DND-41 (cell line): ENCODE results near the gene TPPP.

ENCODE experiments used
- EZH2 ChIP-seq: IDR thresholded peaks from 3 replicates; pipeline ENCODE4 v1.6.1; 2012; ENCODE audit warnings: borderline replicate concordance, low read depth, mild to moderate bottlenecking, moderate library complexity, low read length, inconsistent platforms; ENCODE audit not compliant: severe bottlenecking
- TF ChIP-seq, protein P1 (sequence below): IDR thresholded peaks from 2 replicates; pipeline ENCODE4 v1.5.1; 2012; ENCODE audit warnings: borderline replicate concordance, low read length, moderate library complexity, mild to moderate bottlenecking; ENCODE audit not compliant: poor library complexity, severe bottlenecking; ENCODE audit errors: extremely low read depth

DNA sequence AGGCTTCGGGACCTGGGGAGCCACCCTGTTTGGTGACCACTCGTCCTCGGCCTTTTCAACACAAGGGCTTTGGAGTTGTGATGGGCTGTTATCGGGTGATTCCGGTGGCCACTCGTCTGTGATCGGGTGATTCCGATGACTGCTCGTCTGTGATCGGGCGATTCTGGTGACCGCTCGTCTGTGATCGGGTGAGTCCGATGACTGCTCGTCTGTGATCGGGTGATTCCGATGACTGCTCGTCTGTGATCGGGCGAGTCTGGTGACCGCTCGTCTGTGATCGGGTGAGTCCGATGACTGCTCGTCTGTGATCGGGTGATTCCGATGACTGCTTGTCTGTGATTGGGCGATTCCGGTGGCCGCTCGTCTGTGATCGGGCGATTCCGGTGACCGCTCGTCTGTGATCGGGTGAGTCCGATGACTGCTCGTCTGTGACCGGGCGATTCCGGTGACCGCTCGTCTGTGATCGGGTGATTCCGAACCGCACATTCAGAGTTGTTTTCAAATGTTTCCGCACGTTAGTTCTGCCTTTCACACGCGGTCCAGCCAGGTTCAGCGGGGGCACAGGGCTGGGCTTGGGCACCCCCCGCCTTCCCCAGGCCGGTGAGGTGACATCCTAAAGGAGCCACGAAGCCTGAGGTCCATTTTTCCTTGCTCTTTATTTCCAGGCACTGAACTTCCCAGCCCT lies 30.3 kb downstream of the TPPP start:
- no peak for TF ChIP-seq EZH2
- TF ChIP-seq, protein P1, sequence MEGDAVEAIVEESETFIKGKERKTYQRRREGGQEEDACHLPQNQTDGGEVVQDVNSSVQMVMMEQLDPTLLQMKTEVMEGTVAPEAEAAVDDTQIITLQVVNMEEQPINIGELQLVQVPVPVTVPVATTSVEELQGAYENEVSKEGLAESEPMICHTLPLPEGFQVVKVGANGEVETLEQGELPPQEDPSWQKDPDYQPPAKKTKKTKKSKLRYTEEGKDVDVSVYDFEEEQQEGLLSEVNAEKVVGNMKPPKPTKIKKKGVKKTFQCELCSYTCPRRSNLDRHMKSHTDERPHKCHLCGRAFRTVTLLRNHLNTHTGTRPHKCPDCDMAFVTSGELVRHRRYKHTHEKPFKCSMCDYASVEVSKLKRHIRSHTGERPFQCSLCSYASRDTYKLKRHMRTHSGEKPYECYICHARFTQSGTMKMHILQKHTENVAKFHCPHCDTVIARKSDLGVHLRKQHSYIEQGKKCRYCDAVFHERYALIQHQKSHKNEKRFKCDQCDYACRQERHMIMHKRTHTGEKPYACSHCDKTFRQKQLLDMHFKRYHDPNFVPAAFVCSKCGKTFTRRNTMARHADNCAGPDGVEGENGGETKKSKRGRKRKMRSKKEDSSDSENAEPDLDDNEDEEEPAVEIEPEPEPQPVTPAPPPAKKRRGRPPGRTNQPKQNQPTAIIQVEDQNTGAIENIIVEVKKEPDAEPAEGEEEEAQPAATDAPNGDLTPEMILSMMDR: no peak
